HG03460 (cell line): ENCODE results near the gene C10orf105.
A peak's percentile ranks its signal among the peaks of the same experiment; 100 is the strongest.

ENCODE experiments used
- ATAC-seq: cut with Tn5 transposase; IDR thresholded peaks from one replicate; pipeline ENCODE4 v1.9.1; 2021; ENCODE audit not compliant: unreplicated experiment

C10orf105 gene

DNA sequence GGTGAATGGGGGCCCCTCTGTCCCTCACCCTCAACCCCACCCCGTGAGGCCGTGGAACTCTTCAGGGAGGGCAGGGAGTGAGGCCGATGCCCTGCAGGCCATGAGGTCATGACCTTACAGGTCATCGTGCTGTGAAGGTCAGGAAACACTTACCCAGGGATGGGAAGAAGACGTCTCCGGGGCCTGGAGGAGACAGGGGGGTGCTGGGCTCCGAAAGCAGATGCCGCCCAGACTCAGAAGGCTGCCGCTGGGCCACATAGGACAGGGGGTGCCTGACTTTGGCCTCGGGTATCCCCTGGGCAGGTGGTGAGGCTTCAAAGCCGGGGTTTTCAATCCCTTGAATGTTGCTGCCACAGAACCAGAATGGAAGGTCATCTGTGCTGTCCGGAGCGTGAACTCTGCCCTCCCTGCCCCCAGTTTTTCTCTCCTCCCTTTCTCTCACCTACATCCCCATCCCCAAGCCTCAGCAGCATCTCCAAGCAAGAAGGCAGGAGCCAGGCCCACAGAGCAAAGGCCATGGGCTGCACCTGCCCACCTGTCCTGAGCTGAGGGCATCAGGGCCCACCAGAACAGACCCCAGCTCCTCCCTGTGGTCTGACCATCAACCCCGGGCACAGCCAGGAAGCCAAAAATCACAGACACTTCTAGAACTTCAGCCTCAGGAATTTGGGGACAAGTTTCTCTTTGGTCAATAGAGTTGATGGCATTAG, 32.1 kb upstream of the C10orf105 start:
- ATAC-seq = no peak

DNA sequence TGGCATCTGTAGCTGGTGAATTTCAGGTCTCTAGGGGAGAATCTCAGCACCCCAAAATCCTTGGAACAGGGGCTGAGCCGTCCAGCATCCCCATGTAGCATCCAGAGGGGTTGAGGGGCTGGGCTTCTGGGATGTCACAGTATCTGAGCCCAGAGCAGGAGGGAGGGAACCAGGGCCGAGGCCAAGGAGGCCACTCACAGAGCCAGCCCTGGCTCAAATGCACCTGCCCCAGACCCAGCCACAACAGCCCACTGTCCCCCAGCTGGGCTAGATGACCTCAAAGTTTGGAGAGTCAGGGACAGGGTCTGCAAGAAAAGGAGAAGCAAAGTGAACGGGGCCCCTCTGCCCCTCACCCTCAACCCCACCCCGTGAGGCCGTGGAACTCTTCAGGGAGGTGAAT, 31.4 kb upstream of the C10orf105 start:
- no peak for ATAC-seq

DNA sequence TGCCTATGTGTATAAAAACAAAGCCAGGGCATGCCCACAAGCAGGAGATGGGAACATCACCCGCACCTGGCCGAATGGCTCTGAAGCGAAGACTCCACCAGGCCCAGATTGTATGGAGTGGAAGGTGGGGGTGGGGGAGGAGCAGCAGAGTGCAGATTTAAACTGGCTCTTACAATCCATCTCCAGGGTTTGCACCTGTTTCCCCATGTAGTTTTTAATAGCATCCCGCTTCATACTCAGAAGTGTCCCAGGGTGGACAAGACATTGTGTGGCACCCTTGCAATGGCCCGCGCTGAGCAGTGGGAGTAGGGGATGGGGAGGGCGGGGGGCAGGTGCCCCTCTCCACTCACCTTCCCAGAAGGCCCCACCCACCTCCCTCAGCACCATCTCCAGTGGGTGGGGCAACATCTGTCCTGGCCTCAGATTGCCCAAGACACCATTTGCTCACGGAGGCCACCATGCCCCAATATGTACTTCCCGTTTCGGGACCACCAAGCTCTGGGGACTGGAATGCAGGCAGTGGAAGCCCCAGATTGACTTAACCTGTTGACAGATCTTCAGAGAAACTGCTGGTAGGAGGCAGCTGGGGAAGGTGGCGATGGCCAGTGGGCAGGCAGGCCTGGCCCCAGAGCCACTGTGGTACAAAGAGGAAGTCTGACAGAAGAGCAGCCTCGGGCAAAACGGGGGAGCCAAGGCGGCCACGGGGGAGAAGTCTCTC, 30.7 kb upstream of the C10orf105 start:
- ATAC-seq = no peak

DNA sequence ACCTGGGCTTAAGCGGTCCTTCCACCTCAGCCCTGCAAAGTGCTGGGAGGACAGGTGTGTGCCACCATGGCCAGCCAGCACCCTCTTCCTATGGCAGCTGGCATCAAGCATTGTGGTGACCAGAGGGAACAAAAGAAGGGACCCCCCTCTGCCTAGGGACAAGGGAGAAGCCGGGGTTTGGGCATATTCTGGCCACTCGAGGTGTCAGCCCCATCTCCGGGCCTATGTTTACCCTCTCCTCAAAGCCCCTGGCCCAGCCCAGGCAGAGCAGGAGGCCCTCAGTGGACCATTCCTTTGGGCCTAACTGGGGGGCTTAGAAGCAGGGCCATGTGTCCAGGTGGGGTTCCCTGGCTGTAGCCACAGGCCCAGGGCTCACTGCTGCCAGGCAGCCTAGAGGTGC, 29.8 kb upstream of the C10orf105 start:
- no peak for ATAC-seq

DNA sequence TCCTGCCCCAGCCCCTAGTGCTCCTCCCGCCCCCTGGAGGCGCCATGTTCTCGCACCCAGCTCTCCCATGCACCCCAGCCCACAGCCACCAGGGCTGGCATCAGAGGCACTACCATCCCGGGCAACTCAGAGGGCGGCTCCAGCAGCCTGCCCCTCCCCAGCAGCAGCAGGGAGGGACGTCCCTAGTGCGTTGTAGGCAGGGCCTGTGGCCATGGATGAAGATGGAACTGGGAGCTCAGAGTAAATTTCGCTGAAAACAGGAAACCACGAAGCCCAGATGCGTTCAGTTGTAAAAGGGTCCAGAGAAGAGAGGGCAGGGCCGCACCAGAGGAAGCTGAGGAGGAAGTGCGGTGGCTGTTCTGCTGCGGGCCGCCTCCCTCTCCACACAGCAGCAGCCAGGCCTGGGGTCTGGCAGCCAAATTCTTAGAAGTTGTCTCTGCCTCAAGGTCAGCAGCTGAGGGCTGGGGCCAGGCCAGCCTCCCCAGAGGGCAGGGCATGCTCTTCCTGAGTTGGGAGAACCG, 29.2 kb upstream of the C10orf105 start:
- ATAC-seq = peak; percentile 63

DNA sequence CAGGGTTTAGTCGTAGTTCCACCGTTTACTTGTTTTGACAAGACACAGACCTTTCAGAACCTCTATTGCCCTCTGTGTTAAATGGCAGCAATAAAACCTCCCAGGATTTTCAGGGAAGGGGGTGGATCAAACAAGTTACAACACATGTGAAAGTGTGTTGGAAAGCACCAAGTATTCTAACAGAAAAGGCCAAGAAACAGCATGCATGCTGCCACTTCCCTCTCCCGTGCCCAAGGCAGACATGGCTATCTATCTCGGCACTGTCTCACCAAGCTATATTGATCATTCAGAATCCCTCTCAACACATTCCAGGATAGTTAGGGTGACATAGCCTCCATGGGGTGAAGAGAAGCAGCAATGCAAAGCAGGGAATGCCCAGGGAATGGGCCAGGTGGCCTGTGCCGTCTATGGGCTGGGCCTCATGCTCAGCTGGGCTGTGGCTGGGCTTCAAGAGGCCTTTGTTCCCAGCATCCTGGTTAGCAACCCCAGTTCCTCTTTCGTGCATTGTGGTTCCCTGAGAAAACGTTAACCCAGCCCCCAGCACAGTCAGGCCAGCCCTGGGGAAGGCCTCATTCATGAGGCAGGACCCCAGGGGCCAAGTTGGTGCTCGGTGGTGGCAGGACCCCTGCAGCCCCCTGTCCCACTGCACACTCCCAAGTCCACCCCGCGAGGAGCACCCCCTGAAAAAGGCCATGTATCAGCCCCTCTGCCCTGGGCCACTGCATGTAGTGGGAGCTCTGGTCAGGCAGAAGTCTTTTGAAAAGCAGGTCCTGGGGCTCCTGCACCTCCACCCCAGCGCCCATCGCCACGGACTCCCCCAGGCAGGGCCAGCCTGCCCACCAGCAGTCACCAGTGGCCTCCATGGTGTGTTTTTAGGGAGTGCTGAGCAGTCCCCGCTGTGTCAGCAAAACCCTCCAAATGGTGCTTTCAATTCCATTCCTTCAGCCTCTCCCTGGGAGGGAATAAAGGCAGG, 28.3 kb upstream of the C10orf105 start:
- no peak for ATAC-seq

DNA sequence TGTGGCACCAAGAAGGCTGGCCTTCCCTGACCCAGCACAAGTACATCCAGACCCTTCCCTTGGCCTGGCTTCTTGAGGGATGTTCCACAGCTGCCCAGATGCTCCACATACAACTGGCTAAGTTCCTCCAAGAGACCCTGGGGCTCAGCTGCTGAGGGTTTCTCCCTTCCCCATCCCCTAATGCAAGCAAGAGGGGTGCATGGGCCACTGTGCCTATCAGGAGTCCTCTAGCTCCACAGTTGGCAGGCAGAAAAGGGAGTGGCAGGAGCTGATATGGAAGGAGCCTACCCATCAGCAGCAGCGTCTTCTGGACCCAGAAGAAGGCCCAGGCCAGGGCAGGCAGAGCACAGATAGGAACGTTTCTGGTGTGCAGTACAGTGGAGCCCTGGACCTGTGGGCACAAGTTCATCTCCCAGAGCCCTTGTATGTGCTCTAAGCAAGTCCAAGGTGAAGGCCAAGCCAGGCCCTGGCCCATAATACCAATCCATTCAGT, 27.5 kb upstream of the C10orf105 start:
- no peak for ATAC-seq

DNA sequence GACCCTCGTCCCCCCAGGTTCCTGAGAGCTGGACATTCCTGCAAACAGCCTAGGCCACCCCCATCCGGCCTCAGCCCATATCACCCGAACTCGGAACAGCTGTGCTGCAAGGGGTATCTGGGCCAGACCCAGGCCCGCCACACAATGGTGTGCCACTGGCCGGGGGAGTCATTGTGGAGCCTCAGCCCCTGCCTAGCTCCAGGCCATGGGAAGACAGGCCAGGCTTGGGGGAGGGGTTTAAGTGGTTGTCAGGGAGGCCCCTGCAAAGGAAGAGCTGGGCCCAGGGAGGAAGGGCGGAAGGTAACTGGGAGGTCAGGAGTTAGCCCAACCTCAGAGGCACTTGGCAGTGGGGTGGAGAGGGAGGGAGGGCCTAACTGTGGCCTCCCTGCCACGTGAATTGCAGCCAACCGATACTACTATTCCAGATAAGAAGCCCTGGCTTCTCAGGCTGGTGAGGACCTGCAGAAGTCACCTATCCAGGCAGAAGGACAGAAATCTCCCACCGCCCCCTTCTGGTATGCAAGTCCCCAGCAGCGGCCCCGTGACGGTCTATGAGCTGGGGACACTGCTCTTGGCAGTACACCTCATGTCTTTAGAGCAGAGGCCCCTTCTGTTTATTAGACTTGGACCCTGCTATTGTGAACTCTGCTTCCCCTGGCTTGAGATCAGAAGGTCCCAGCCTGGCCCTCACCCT, 26.9 kb upstream of the C10orf105 start:
- ATAC-seq = no peak

DNA sequence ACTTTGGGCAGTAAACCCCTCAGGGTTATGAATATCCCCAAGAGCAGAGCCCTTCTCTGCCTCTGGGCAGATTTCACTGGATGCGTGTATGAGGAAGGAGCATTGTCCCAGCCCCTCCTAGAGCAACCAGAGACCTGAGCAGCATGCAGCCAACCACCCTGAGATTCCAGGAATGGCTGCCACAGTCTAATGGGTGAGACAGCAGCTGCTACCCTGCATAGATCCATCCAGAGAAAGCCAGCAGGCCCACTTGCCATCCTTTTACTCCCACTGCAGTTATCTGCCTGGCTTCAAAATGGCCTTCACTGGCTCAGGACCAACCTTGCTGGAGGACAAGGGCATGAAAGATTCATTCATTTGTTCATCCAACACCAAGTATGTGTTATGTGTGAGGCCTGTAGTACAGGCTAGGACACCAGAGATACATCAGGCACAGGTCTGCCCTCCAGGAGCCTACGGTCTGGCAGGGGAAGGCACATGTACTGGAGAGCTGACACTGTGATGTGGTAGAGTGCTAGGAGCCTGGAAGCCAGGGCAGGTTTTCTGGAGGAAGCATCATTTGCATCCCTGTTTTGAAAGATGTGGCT, 26.2 kb upstream of the C10orf105 start:
- no peak for ATAC-seq

DNA sequence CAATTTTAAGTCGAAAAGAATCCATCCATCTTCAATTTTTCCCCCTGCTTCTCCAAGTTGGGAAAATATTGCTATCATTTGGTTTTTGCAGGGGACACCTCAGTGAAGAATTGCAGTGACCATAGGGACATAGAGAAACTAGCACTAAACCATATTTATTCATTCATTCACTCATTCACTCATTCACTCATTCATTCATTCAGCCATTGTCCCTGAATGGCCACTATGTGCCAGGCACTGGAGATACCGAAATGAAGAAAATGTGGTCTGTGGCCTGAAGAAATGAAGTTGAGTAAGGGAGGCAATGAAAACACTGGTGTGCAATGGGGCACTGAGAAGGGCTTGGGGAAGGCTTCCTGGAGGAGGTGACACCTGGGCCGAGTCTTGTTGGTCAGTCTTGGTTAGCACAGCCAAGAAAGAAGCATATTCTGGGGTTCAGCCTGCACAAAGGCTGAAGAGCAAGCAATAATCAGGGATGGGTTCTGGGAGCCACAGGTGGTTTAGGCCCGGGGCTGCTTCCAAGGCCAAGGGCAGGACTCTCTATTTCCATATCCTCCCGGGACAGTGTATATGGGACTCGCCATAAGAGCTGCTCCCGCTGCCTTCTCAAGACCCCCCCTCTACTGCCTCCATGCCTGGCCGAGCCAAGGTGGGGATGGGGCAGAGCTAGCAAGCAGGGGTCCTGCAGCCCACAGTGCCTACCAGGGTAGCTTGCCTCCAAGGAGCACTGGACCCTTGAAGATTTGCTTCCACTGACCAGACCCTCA, 25.5 kb upstream of the C10orf105 start:
- ATAC-seq = no peak

DNA sequence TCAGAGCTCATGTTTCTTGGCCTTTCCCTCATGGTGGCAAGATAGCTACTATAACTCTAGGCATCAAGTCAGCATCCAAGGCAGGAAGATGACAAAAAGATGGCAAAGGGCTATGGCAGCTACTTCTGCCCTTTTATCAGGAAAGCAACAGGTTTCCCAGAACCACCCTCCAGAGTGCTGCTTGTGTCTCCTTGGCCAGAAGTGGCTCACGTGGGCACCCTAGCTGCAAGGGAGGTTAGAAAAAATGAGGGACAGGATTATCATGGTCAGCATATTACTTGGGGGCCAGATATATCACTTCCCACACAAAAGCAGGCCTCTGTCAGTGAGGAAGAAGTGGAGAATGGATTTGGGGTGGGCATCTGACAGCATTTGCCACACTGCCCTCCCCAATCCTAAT, 24.3 kb upstream of the C10orf105 start:
- ATAC-seq = no peak

DNA sequence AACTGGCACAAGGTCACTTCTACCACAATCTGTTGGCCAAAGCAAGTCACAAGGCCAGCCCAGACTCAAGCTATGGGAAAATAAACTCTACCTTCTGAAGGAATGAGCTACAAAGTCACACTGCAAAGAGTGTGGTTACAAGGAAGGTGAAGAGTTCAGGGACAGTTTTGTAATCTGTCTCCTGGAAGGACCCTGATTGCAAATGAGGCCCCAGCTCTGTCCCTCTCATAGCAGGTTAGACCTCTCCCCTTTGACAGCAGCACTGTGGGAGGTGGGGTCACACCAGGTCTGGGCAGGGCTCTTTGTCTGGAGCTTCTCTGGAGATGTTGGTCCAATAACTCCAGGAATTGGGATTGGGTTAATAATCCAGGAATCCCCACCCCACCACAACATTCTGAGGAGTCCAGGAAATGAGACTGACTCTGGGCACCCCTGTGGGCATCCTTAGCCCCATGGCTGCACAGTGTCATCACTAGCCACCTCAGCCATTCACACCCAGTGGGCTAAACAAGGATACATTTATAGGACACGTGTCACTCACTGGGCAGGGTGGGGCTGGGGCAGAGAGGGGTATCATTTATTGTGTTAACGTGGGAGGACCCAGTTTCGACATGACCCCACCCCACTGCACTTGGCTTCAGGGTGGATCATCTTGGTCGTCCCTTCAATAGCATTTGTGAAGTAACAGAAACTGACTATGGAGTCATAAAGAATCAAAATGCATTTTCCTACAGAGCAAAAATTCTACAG, 23.7 kb upstream of the C10orf105 start:
- no peak for ATAC-seq

DNA sequence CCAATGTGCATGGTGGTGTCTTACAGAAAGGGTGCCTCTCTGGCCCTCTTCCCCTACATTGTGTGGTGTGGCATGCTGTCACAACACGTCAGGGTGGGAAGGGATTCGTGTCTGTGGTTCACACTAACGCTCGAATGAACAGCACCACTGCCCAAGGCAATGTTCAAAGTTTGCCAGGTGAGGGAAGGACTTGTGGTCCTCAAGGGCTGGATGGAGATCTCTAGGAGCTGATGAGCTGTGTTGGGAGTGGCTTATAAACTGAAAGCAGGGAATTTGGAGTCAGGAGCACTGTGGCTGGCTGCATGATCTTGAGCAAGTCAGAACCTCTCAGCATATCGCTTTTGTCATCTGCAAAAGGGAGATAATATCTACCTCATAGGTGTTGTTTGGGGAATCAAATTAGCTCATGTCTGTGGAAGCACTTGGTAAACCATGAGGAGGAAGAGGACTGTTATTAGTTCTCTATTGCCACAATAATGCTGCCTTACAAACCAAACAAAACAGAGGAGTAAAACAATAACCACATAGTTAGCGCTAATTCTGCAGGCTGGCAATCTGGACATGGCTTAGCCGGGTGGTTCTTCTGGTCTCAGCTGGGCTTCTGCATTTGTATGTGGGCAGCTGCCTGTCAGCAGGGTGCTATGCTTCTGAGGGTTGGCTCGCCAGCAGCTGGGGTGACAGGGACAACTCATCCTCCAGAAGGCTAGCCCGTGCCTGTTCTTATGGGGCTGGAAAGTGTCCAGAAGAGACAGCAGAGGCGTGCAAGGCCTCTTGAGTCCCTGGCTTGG, 22.9 kb upstream of the C10orf105 start:
- ATAC-seq = no peak

DNA sequence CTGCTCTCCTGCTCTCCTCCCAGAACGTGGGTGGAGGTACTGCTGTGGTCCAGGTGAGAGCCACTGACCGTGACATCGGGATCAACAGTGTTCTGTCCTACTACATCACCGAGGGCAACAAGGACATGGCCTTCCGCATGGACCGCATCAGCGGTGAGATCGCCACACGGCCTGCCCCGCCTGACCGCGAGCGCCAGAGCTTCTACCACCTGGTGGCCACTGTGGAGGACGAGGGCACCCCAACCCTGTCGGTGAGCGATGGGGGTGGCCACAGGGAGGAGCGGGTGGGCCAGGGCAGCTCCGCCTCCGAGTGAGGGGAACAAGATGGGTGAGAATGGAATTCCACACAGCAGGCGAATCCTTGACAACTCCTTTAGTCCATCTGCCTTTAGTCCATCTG, 22.1 kb upstream of the C10orf105 start:
- ATAC-seq = no peak

DNA sequence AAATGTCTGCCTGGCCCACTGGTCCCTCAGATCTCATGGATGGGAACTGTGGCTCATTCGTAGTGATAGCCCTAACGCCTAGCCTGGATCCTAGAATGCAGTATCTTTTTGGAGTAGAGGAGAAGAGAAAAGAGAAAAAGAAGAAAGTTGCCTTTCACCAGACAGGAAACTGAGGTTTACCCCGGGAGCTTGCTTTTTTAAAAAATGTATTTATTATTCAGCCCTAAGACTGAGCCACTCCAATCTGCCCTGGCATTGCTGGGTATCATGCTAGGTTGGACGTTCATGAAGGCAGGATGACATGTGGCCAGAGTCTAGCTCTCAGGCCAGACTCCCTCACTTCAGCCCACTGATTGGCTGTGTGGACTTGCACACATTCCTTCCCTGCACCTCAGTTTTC, 21.5 kb upstream of the C10orf105 start:
- no peak for ATAC-seq

DNA sequence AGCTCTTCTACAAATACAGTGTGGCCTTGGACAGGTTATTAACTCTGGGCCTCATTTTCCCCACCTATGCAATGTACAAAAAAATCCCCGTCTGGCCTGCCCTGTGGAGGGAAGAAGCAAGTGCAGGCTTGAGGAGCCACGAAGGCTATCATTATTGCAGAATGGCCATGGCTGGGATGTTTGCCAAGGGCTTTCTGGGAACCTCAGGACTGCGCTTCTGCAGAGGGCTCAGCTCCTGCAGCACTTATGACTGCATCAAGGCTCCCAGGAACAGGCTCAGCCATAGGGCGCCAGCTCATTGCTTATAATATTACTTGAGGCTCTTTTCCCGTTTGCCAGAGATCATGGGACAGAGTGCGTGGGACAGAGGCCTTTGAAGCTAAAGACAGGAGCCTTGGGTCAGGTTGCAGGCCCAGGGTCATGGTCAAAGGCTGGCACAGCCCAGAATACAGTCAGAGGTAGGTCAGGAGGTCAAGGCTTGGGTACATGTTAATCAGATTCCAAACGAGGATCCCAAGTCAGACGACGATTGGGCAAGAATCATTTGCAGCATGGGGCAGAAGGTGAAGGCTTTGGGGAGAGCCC, 20.6 kb upstream of the C10orf105 start:
- ATAC-seq = no peak

DNA sequence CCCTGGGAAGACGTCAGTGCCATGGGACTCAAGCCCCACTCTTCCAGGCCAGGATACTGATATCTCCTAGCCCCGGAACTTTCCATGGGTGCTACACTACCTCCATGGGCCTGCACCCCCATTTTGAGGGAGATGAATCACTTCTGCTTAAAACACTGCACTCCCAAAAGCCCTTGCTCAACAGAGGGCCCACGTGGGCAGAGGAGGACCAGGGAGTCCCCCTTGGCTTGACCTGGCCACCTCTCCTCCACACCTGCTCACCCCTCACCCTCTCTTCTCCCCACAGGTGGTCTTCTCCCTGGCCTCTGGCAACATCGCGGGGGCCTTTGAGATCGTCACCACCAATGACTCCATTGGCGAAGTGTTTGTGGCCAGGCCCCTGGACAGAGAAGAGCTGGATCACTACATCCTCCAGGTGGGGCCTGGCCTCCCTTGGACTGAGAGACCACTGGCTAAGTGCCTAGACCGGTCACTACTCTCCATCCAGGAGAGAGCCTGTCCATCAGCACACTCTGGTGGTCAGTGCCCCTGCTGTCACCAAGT, 19.9 kb upstream of the C10orf105 start:
- ATAC-seq = no peak
